ENCODE measurements around the gene SASH3. TPM values are rescaled to one million over a fixed set of nuclear protein-coding genes. Genes with fewer than 3 reads are reported as not detected.

The SASH3 gene
- 1 to 10 TPM; 1.7 to 5.7 (median 3.3) TPM for total RNA-seq
- long read RNA-seq, result 0 reads

DNA sequence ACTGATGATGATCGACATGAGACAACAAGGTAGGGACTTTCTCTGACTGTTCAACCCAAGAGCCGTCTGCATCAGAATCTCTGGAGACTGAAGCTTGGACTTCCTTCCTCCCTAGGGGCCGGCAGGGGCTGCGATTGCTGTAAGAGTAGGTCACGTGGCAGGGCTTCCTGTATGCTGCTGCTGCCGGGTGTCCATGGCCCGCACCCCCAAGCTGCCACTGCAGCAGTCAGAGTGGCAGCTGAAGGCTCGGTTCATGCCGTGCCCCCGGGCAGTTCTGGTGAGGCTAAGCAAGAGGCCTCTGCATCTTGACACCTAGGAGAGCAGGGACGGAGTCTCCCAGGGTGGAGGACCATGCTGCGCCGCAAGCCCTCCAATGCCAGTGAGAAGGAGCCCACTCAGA, at the start of gene SASH3:
Gene SASH3, plus strand, starts transcription at position 203 of the 400 bp plus-strand sequence. Its CDS starts 149 bp downstream, at position 352.
- ATAC-seq (peak; percentile 32 to 46 (median 38)), DNase-seq (peak; percentile 55 to 76 (median 60))
- Histone ChIP-seq H3K36me3 (no peaks in the 10 kb centered on the region), H3K4me3 (peak within 1 kb of the TSS in 2 of 3 donors; percentile 14 to 29), H3K27ac (peak within 1 kb of the TSS in 2 of 3 donors; percentile 16 to 29), H3K27me3 (no peaks in the 10 kb centered on the region), H3K4me1 (no peaks in the 10 kb centered on the region), H3K9me3 (no peaks in the 10 kb centered on the region)
- TF ChIP-seq, protein P1, sequence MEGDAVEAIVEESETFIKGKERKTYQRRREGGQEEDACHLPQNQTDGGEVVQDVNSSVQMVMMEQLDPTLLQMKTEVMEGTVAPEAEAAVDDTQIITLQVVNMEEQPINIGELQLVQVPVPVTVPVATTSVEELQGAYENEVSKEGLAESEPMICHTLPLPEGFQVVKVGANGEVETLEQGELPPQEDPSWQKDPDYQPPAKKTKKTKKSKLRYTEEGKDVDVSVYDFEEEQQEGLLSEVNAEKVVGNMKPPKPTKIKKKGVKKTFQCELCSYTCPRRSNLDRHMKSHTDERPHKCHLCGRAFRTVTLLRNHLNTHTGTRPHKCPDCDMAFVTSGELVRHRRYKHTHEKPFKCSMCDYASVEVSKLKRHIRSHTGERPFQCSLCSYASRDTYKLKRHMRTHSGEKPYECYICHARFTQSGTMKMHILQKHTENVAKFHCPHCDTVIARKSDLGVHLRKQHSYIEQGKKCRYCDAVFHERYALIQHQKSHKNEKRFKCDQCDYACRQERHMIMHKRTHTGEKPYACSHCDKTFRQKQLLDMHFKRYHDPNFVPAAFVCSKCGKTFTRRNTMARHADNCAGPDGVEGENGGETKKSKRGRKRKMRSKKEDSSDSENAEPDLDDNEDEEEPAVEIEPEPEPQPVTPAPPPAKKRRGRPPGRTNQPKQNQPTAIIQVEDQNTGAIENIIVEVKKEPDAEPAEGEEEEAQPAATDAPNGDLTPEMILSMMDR (IDR thresholded peaks at IDR 0.05), result no peak
- no peak for TF ChIP-seq POLR2A (IDR thresholded peaks at IDR 0.05)
- WGBS (ENCODE audit: insufficient coverage, low coverage, low lambda C conversion rate, missing lambda C conversion rate), result 33% methylated on average over 1 of the region's 13 CpGs
- intact Hi-C loops (cut with DNase I), result no loop called here

DNA sequence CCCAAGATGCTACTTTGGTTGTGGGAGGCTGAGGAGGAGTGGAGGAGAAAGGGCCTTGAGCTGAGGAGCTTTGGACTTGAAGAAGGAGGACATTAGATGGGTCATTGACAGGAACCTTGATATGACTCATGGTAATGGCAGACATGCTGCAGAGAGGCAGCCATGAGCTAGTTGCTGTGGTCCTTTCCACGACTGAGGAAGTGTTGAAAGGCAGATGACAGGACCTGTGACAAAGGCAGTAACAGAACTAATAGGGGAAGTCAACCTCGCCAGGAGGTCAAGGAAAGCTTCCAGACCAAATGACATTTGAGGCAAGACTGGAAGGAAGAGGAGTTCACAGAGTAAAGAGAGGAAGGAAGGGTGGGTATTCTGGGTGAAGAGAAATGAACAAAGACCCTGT, 48.5 kb upstream of the SASH3 start:
- ATAC-seq (no peak), DNase-seq (no peak)
- no peak overlapping the region for H3K27ac ChIP-seq
- H3K27me3 ChIP-seq, result no peaks in the 10 kb centered on the region
- no peaks in the 10 kb centered on the region for H3K9me3 ChIP-seq
- H3K36me3 ChIP-seq, result no peaks in the 10 kb centered on the region
- no peak for TF ChIP-seq POLR2A (IDR thresholded peaks at IDR 0.05)
- TF ChIP-seq, protein P1 (IDR thresholded peaks at IDR 0.05), result no peak
- H3K4me3 ChIP-seq, result no peak overlapping the region
- 60% methylated on average over 2 of the region's 2 CpGs for WGBS (ENCODE audit: insufficient coverage, low coverage, low lambda C conversion rate, missing lambda C conversion rate)
- H3K4me1 ChIP-seq, result peaks cover 0 to 2% (median 0%) of the 10 kb centered on the region in 4 donors
- intact Hi-C loops (cut with DNase I), result no loop called here

DNA sequence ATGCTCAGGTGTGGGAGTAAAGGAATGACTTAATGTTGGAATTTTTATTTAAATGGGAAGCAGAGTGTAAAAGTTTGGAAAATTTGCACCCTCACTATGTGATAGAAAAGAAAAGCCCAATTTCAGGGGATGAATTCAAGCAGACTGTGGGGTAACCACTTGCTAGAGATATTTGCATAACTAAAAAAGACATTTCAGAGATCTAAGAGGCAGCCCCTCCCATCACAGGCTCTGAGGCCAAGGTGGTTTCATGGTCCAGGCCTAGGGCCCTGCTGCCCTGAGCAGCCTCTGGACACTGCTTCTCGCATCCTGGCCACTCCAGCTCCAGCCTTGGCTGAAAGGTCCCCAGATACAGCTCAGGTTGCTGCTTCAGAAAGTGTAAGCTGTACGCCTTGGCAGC, 46.9 kb upstream of the SASH3 start:
- no CpG with 5 or more reads among the region's 2 CpGs for WGBS (ENCODE audit: insufficient coverage, low coverage, low lambda C conversion rate, missing lambda C conversion rate)
- DNase-seq, result no peak

DNA sequence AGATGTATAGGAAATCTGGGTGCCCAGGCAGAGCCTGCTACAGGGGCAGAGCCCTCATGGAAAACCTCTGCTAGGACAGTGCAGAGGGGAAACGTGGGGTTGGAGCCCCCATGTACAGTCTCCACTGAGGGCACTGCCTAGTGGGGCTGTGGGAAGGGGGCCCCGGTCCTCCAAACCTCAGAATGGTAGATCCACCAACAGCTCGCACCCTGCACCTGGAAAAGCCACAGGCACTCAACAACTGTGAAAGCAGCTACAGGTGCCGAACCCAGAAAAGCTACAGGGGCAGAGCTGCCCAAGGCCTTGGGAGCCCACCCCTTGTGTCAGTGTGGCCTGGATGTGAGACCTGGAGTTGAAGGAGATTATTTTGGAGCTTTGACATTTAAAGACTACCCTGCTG, 46.4 kb upstream of the SASH3 start:
- TF ChIP-seq POLR2A (IDR thresholded peaks at IDR 0.05), result no peak
- TF ChIP-seq, protein P1 (IDR thresholded peaks at IDR 0.05), result no peak
- no peak for ATAC-seq
- WGBS (ENCODE audit: insufficient coverage, low coverage, low lambda C conversion rate, missing lambda C conversion rate), result no CpG with 5 or more reads among the region's 4 CpGs
- H3K27me3 ChIP-seq, result no peaks in the 10 kb centered on the region
- DNase-seq, result no peak
- intact Hi-C loops (cut with DNase I), result no loop called here
- H3K4me3 ChIP-seq, result no peak overlapping the region
- H3K9me3 ChIP-seq, result no peaks in the 10 kb centered on the region
- H3K27ac ChIP-seq, result no peak overlapping the region
- peaks cover 0 to 4% (median 2%) of the 10 kb centered on the region in 4 donors for H3K4me1 ChIP-seq
- H3K36me3 ChIP-seq, result no peaks in the 10 kb centered on the region

More for the DNA sequence above, 46.9 kb upstream of the SASH3 start:
- no peak overlapping the region for H3K27ac ChIP-seq
- H3K27me3 ChIP-seq, result no peaks in the 10 kb centered on the region
- no peak for ATAC-seq
- intact Hi-C loops (cut with DNase I), result no loop called here
- H3K36me3 ChIP-seq, result no peaks in the 10 kb centered on the region
- H3K4me1 ChIP-seq, result peaks cover 0 to 4% (median 2%) of the 10 kb centered on the region in 4 donors
- TF ChIP-seq POLR2A (IDR thresholded peaks at IDR 0.05), result no peak
- no peak overlapping the region for H3K4me3 ChIP-seq
- no peaks in the 10 kb centered on the region for H3K9me3 ChIP-seq

DNA sequence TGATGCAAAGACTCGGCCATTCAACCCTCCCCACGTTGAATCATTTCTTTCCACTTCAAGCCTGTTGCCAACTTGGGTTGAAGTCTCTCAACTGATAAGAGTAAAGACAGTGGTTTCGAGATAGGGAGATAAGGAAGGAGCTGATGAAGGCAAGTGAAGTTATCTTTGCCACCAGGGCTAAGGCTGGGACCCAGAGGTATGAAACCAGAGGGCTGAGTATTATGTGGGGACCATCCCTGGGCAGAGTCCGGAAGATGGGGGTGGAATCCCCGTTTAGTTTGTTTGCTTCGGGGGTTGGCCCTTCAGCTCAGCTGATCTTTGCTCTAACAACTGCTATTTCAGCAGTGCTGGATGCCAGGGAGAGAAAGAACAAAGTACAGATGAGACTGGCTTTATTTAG, 43.3 kb upstream of the SASH3 start:
- Histone ChIP-seq H3K27me3 (no peaks in the 10 kb centered on the region), H3K4me1 (peaks cover 0 to 4% (median 2%) of the 10 kb centered on the region in 4 donors), H3K36me3 (no peaks in the 10 kb centered on the region), H3K27ac (no peak overlapping the region), H3K4me3 (no peak overlapping the region), H3K9me3 (no peaks in the 10 kb centered on the region)
- DNase-seq (peak in 1 of 3 donors; percentile 70), ATAC-seq (peak; percentile 82 to 94 (median 86))
- TF ChIP-seq POLR2A (IDR thresholded peaks at IDR 0.05), result no peak
- TF ChIP-seq, protein P1 (IDR thresholded peaks at IDR 0.05), result no peak
- intact Hi-C loops (cut with DNase I), result no loop called here
- WGBS (ENCODE audit: insufficient coverage, low coverage, low lambda C conversion rate, missing lambda C conversion rate), result 23% methylated on average over 6 of the region's 6 CpGs
